ENCODE measurements around the gene RHBDL1.

Gene RHBDL1

GRCh38 chr16:684071-684794 is 8.8 kb downstream of the RHBDL1 start, which contains the start of gene JMJD8 (continued):
- TF ChIP-seq HIC1 (tag by site-specific recombination; IDR thresholded peaks at IDR 0.05) (peak; percentile 71), ZNF701 (tag by site-specific recombination; IDR thresholded peaks at IDR 0.05) (no peak), ZIC2 (tag by site-specific recombination; IDR thresholded peaks at IDR 0.05) (peak; percentile 96), ZNF670 (tag by site-specific recombination; IDR thresholded peaks at IDR 0.05; ENCODE audit: low read depth) (no peak), ZNF155 (tag by site-specific recombination; IDR thresholded peaks at IDR 0.05) (no peak), ZNF610 (tag by site-specific recombination; IDR thresholded peaks at IDR 0.05; ENCODE audit: borderline replicate concordance) (peak; percentile 36; the same call in 1 of the 2 replicates), ZNF37A (tag by site-specific recombination; IDR thresholded peaks at IDR 0.05) (0 out of 2 replicates have a peak, but pooled peaks have one; percentile 15), ZNF639 (tag by site-specific recombination; IDR thresholded peaks at IDR 0.05) (peak; percentile 28; the same call in 1 of the 2 replicates), RBAK (tag by site-specific recombination; IDR thresholded peaks at IDR 0.05) (no peak), ZNF580 (tag by site-specific recombination; IDR thresholded peaks at IDR 0.05) (no peak), KLF9 (tag by site-specific recombination; IDR thresholded peaks at IDR 0.05; ENCODE audit: low read depth) (peak; percentile 13; the same call in 1 of the 2 replicates), ZNF626 (tag by site-specific recombination; IDR thresholded peaks at IDR 0.05) (no peak), ZSCAN4 (tag by site-specific recombination; IDR thresholded peaks at IDR 0.05) (no peak), ZNF621 (tag by site-specific recombination; IDR thresholded peaks at IDR 0.05) (no peak), ZNF221 (tag by site-specific recombination; IDR thresholded peaks at IDR 0.05; ENCODE audit: borderline replicate concordance) (no peak), ZNF776 (tag by site-specific recombination; IDR thresholded peaks at IDR 0.05; ENCODE audit: borderline replicate concordance) (no peak), ZSCAN5A (tag by site-specific recombination; IDR thresholded peaks at IDR 0.05) (peak; percentile 8; the same call in 1 of the 2 replicates), ZBTB44 (tag by site-specific recombination; IDR thresholded peaks at IDR 0.05) (peak; percentile 53; the same call in 1 of the 2 replicates), TCF7L2 (IDR thresholded peaks at IDR 0.05; ENCODE audit: borderline replicate concordance, low read depth, low read length) (no peak), ZSCAN30 (tag by site-specific recombination; IDR thresholded peaks at IDR 0.05) (peak; percentile 24), ZNF747 (tag by site-specific recombination; IDR thresholded peaks at IDR 0.05) (no peak), AEBP2 (tag by site-specific recombination; IDR thresholded peaks at IDR 0.05; ENCODE audit: borderline replicate concordance) (no peak), ZNF114 (tag by site-specific recombination; IDR thresholded peaks at IDR 0.05) (no peak), ZNF121 (tag by site-specific recombination; IDR thresholded peaks at IDR 0.05) (no peak), ZNF169 (tag by site-specific recombination; IDR thresholded peaks at IDR 0.05) (no peak), ZNF354C (tag by site-specific recombination; IDR thresholded peaks at IDR 0.05; ENCODE audit: borderline replicate concordance, low read depth) (no peak), MYNN (tag by site-specific recombination; IDR thresholded peaks at IDR 0.05; ENCODE audit: borderline replicate concordance) (peak; percentile 60; the same call in 1 of the 2 replicates), SCRT2 (tag by site-specific recombination; IDR thresholded peaks at IDR 0.05) (no peak)
